ENCODE data around the gene SHLD1.

The SHLD1 gene

GRCh38 chr20:5822569-5822968 lies 72.4 kb downstream of the SHLD1 start:
- Histone ChIP-seq H3K4me1 (no peaks in the 10 kb centered on the region), H3K27me3 (ENCODE audit: control insufficient read depth, insufficient read depth, low read length) (no peaks in the 10 kb centered on the region), H3K9ac (no peak overlapping the region), H3K9me3 (ENCODE audit: control insufficient read depth, low read length) (no peaks in the 10 kb centered on the region), H3K79me2 (no peaks in the 10 kb centered on the region), H3K4me3 (ENCODE audit: low read depth, low read length) (no peak overlapping the region), H2AFZ (no peak overlapping the region), H3K27ac (no peak overlapping the region), H3K4me2 (ENCODE audit: low read length) (no peak overlapping the region), H3K36me3 (ENCODE audit: control insufficient read depth, insufficient read depth, low read length) (no peaks in the 10 kb centered on the region)
- TF ChIP-seq CTCF (IDR thresholded peaks at IDR 0.05): no peak

GRCh38 chr20:5825130-5825719 lies 75.0 kb downstream of the SHLD1 start:
- no peaks in the 10 kb centered on the region for H3K79me2 ChIP-seq

GRCh38 chr20:5827098-5827853 lies 77.1 kb downstream of the SHLD1 start:
- H3K27ac ChIP-seq: no peak overlapping the region
- H3K9me3 ChIP-seq (ENCODE audit: control insufficient read depth, low read length): no peaks in the 10 kb centered on the region

More at GRCh38 chr20:5825130-5825719, 75.0 kb downstream of the SHLD1 start:
- H3K4me1 ChIP-seq: no peaks in the 10 kb centered on the region
- H2AFZ ChIP-seq: no peak overlapping the region
- H3K36me3 ChIP-seq (ENCODE audit: control insufficient read depth, insufficient read depth, low read length): no peaks in the 10 kb centered on the region
- H3K4me3 ChIP-seq (ENCODE audit: low read depth, low read length): no peak overlapping the region
- no peak for TF ChIP-seq CTCF (IDR thresholded peaks at IDR 0.05)
- H3K4me2 ChIP-seq (ENCODE audit: low read length): no peak overlapping the region
- no peak overlapping the region for H3K9ac ChIP-seq
- H3K27me3 ChIP-seq (ENCODE audit: control insufficient read depth, insufficient read depth, low read length): no peaks in the 10 kb centered on the region
- no peak overlapping the region for H3K27ac ChIP-seq
- no peaks in the 10 kb centered on the region for H3K9me3 ChIP-seq (ENCODE audit: control insufficient read depth, low read length)

GRCh38 chr20:5827861-5828260 lies 77.7 kb downstream of the SHLD1 start:
- H3K9me3 ChIP-seq (ENCODE audit: control insufficient read depth, low read length): no peaks in the 10 kb centered on the region

More at GRCh38 chr20:5827098-5827853, 77.1 kb downstream of the SHLD1 start:
- no peak overlapping the region for H3K4me2 ChIP-seq (ENCODE audit: low read length)
- H2AFZ ChIP-seq: no peak overlapping the region
- H3K9ac ChIP-seq: no peak overlapping the region
- H3K27me3 ChIP-seq (ENCODE audit: control insufficient read depth, insufficient read depth, low read length): no peaks in the 10 kb centered on the region
- H3K36me3 ChIP-seq (ENCODE audit: control insufficient read depth, insufficient read depth, low read length): no peaks in the 10 kb centered on the region
- no peaks in the 10 kb centered on the region for H3K79me2 ChIP-seq
- H3K4me1 ChIP-seq: no peaks in the 10 kb centered on the region
- H3K4me3 ChIP-seq (ENCODE audit: low read depth, low read length): no peak overlapping the region
- TF ChIP-seq CTCF (IDR thresholded peaks at IDR 0.05): no peak

More at GRCh38 chr20:5827861-5828260, 77.7 kb downstream of the SHLD1 start:
- Histone ChIP-seq H3K79me2 (no peaks in the 10 kb centered on the region), H3K27ac (no peak overlapping the region), H3K4me3 (ENCODE audit: low read depth, low read length) (no peak overlapping the region), H2AFZ (no peak overlapping the region), H3K9ac (no peak overlapping the region), H3K4me1 (no peaks in the 10 kb centered on the region), H3K27me3 (ENCODE audit: control insufficient read depth, insufficient read depth, low read length) (no peaks in the 10 kb centered on the region), H3K36me3 (ENCODE audit: control insufficient read depth, insufficient read depth, low read length) (no peaks in the 10 kb centered on the region), H3K4me2 (ENCODE audit: low read length) (no peak overlapping the region)
- no peak for TF ChIP-seq CTCF (IDR thresholded peaks at IDR 0.05)

Data from parathyroid adenoma (tissue), 2 donors.